Esophagus muscularis mucosa (tissue), 3 donors: Measurements from ENCODE around the gene ZNF660.
"Not testable (repeated sequence)": the region's sequence is repeated elsewhere in the genome, so short reads cannot be mapped to it uniquely, and the experiment has no call there.

Source experiments
- CTCF ChIP-seq, 3 experiments: fragments of 200-600 bp in 2 of 3; fragments of 450-650 bp in 1 of 3; sonication (generic) in 2 of 3; IDR thresholded peaks; one replicate each; pipeline ENCODE4 v1.5.1; 2017 to 2019; ENCODE audit warnings: antibody characterized with exemption in 3 of 3, mild to moderate bottlenecking in 2 of 3, moderate library complexity in 1 of 3
- POLR2A ChIP-seq: fragments of 450-650 bp; IDR thresholded peaks from one replicate; pipeline ENCODE4 v1.6.1; 2017; ENCODE audit warnings: antibody characterized with exemption, moderate library complexity, mild to moderate bottlenecking, low read depth

- TF ChIP-seq CTCF (IDR thresholded peaks at IDR 0.05); POLR2A: not testable (repeated sequence)
These were observed 7.3 kb upstream of the ZNF660 start for GRCh38 chr3:44577354-44577952.
